Keratinocyte (primary cell): ENCODE measurements around the gene RUSC1. TPM values are rescaled to one million over a fixed set of nuclear protein-coding genes. Genes with fewer than 3 reads are reported as not detected.

Source experiments
- DNase-seq: peaks from one replicate; pipeline ENCODE4 v3.0.0-alpha.2; 2011; ENCODE audit warnings: low read depth, missing footprints, low spot score
- FAIRE-seq: peaks from 2 replicates; lab custom pipeline; 2011; peaks lifted over from hg19 to GRCh38; lab: Jason Lieb, UNC
- H2AFZ ChIP-seq: 2 replicates; pipeline ENCODE4 v1.6.0; 2012; ENCODE audit warnings: low read length, control low read depth, inconsistent platforms; ENCODE audit not compliant: control insufficient read depth
- H3K27ac ChIP-seq: 2 replicates; pipeline ENCODE4 v1.5.1; 2011; ENCODE audit warnings: low read length; ENCODE audit not compliant: control insufficient read depth, insufficient read depth
- H3K27me3 ChIP-seq: 3 replicates; pipeline ENCODE4 v1.6.0; 2011; ENCODE audit warnings: low read length; ENCODE audit not compliant: control insufficient read depth, insufficient read depth; ENCODE audit errors: extremely low read depth
- H3K36me3 ChIP-seq, 2 experiments: 2 replicates in 1 of 2; 3 replicates in 1 of 2; pipeline ENCODE4 v1.5.1; 2011; ENCODE audit warnings: low read length in 2 of 2, mild to moderate bottlenecking in 1 of 2; ENCODE audit not compliant: control insufficient read depth in 2 of 2, insufficient read depth in 2 of 2; ENCODE audit errors: extremely low read depth in 1 of 2
- H3K4me1 ChIP-seq: 3 replicates; pipeline ENCODE4 v1.5.1; 2011; ENCODE audit warnings: low read length; ENCODE audit not compliant: control insufficient read depth, insufficient read depth; ENCODE audit errors: extremely low read depth
- H3K4me2 ChIP-seq: 3 replicates; pipeline ENCODE4 v1.6.0; 2011; ENCODE audit warnings: low read depth, low read length; ENCODE audit not compliant: control insufficient read depth, insufficient read depth; ENCODE audit errors: extremely low read depth
- H3K4me3 ChIP-seq, 3 experiments: fragments of 200-600 bp in 1 of 3; sonication (generic) in 1 of 3; 2 replicates in 2 of 3; 3 replicates in 1 of 3; pipeline ENCODE4 v1.5.1; 2011 to 2016; ENCODE audit warnings: low read length in 3 of 3, mild to moderate bottlenecking in 3 of 3, control low read depth in 2 of 3, inconsistent platforms in 1 of 3, low read depth in 1 of 3, mixed read lengths in 1 of 3, mixed run types in 1 of 3, moderate library complexity in 1 of 3; ENCODE audit not compliant: control insufficient read depth in 2 of 3, insufficient read depth in 2 of 3; ENCODE audit errors: extremely low read depth in 1 of 3
- H3K79me2 ChIP-seq: 2 replicates; pipeline ENCODE4 v1.6.0; 2012; ENCODE audit warnings: low read length; ENCODE audit not compliant: control insufficient read depth, insufficient read depth
- H3K9ac ChIP-seq: 3 replicates; pipeline ENCODE4 v1.6.0; 2011; ENCODE audit warnings: low read length; ENCODE audit not compliant: control insufficient read depth, insufficient read depth; ENCODE audit errors: extremely low read depth
- H3K9me1 ChIP-seq: 3 replicates; pipeline ENCODE4 v1.6.0; 2011; ENCODE audit warnings: low read length; ENCODE audit not compliant: control insufficient read depth, insufficient read depth; ENCODE audit errors: extremely low read depth
- H3K9me3 ChIP-seq: 2 replicates; pipeline ENCODE4 v1.5.1; 2012; ENCODE audit warnings: low read depth, low read length; ENCODE audit not compliant: control insufficient read depth
- H4K20me1 ChIP-seq: 3 replicates; pipeline ENCODE4 v1.6.0; 2011; ENCODE audit warnings: low read length; ENCODE audit not compliant: control insufficient read depth, insufficient read depth; ENCODE audit errors: extremely low read depth
- CTCF ChIP-seq, 3 experiments: IDR thresholded peaks in 1 of 3; conservative IDR thresholded peaks in 1 of 3; optimal IDR thresholded peaks in 1 of 3; 2 replicates in 2 of 3; 3 replicates in 1 of 3; pipeline versions ENCODE3 to v1.5.1; 2011; ENCODE audit warnings: low read length in 3 of 3, mild to moderate bottlenecking in 3 of 3, moderate library complexity in 2 of 3, control low read depth in 1 of 3, inconsistent platforms in 1 of 3; ENCODE audit not compliant: insufficient read depth in 2 of 3; ENCODE audit errors: extremely low read depth in 1 of 3
- EZH2 ChIP-seq: IDR thresholded peaks from one replicate; pipeline ENCODE4 v1.6.1; 2012; ENCODE audit warnings: inconsistent platforms, mild to moderate bottlenecking, low read length, moderate library complexity
- dilution Hi-C: fragments of 300-500 bp; cut with MboI; formaldehyde crosslinking; loops from one replicate; pipeline ENCODE4 v1.7.0; 2020; ENCODE audit warnings: low sequenced_read_pairs; ENCODE audit not compliant: extremely low pct_ligation_motif_present
- polyA plus RNA-seq, 5 experiments: library from polyadenylated mRNA; depleted of rRNA in 3 of 5; stranded (reverse) in 3 of 5; stranded (forward) in 1 of 5; unstranded in 1 of 5; fragments of >200 nt; gene quantifications; 1 replicate in 1 of 5; 2 replicates in 3 of 5; 3 replicates in 1 of 5; pipeline versions ENCODE4 v1.2.1 to v1.2.3, GENCODE V29; 2011 to 2012; ENCODE audit warnings: missing spikeins in 2 of 5, low read depth in 1 of 5, low replicate concordance in 1 of 5

Gene RUSC1
- polyA plus RNA-seq, 1 donor (not counting 4 experiments of a cell fraction or from before 2014, with no cell fraction given) = 32.8 TPM

DNA sequence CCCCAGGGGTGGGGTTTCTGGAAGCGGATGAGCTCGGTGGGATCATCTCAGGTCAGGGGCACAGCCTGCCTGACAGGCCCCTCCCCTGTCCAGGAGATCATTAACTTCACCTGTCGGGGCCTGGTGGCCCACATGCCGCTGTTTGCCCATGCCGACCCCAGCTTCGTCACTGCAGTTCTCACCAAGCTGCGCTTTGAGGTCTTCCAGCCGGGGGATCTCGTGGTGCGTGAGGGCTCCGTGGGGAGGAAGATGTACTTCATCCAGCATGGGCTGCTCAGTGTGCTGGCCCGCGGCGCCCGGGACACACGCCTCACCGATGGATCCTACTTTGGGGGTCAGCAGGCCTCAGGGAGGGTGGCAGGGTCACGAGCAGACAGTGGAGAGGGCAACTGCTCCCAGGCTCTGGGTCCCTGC lies 35.1 kb upstream of the RUSC1 start:
- no peaks in the 10 kb centered on the region for H3K79me2 ChIP-seq
- no peak overlapping the region for H3K4me3 ChIP-seq
- no peaks in the 10 kb centered on the region for H3K9me1 ChIP-seq
- H3K36me3 ChIP-seq = no peaks in the 10 kb centered on the region
- H3K9me3 ChIP-seq = no peaks in the 10 kb centered on the region
- no peak overlapping the region for H2AFZ ChIP-seq
- FAIRE-seq (no peak), DNase-seq (no peak)
- dilution Hi-C loops = no loop called here
- no peaks in the 10 kb centered on the region for H3K4me1 ChIP-seq
- no peak overlapping the region for H3K27ac ChIP-seq
- no peak overlapping the region for H3K9ac ChIP-seq
- H3K27me3 ChIP-seq = no peaks in the 10 kb centered on the region
- H3K4me2 ChIP-seq = no peak overlapping the region
- no peaks in the 10 kb centered on the region for H4K20me1 ChIP-seq
- no peak for TF ChIP-seq EZH2
- TF ChIP-seq CTCF (optimal IDR thresholded peaks at IDR 0.05 in 1 of 3, IDR thresholded peaks at IDR 0.05 in 1 of 3, conservative IDR thresholded peaks at IDR 0.05 in 1 of 3; ENCODE audit: extremely low read depth in 1 of 3, insufficient read depth in 2 of 3, low read length in 3 of 3) = no peak

GRCh38 chr1:155286544-155286943 lies 34.1 kb upstream of the RUSC1 start:
- Histone ChIP-seq H4K20me1 (no peaks in the 10 kb centered on the region), H3K79me2 (no peaks in the 10 kb centered on the region), H3K9ac (no peak overlapping the region), H3K36me3 (no peaks in the 10 kb centered on the region), H3K4me1 (no peaks in the 10 kb centered on the region), H3K27me3 (no peaks in the 10 kb centered on the region), H3K27ac (no peak overlapping the region), H3K4me3 (no peak overlapping the region), H3K4me2 (no peak overlapping the region), H3K9me3 (no peaks in the 10 kb centered on the region), H2AFZ (no peak overlapping the region), H3K9me1 (no peaks in the 10 kb centered on the region)
- no peak for DNase-seq
- dilution Hi-C loops = no loop called here
- FAIRE-seq = no peak
- TF ChIP-seq EZH2 (no peak), CTCF (optimal IDR thresholded peaks at IDR 0.05 in 1 of 3, IDR thresholded peaks at IDR 0.05 in 1 of 3, conservative IDR thresholded peaks at IDR 0.05 in 1 of 3; ENCODE audit: extremely low read depth in 1 of 3, insufficient read depth in 2 of 3, low read length in 3 of 3) (no peak)
